ENCODE measurements around the gene NEIL3.

DNA sequence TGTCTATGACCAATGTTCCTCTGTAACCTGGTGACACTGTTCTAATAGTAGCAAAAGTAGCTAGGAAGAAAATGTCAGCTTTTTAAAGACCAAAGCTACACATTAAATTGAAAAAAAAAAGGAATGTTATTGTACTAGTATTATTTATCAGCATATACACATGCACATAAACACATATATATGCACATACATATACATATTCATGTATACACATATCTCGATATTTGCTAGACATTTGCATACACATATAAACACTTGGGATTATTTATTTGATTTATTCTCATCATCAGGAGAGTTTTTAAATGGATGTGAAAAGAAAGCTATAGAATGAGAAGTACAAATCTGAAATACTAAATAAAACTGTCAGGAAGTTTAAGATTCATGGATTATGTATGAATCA is 21.3 kb upstream of the NEIL3 start:
- no peak for TF ChIP-seq EZH2 (IDR thresholded peaks at IDR 0.05; ENCODE audit: borderline replicate concordance, insufficient read depth, low read depth, low read length, poor library complexity, severe bottlenecking)
- TF ChIP-seq, protein P1, sequence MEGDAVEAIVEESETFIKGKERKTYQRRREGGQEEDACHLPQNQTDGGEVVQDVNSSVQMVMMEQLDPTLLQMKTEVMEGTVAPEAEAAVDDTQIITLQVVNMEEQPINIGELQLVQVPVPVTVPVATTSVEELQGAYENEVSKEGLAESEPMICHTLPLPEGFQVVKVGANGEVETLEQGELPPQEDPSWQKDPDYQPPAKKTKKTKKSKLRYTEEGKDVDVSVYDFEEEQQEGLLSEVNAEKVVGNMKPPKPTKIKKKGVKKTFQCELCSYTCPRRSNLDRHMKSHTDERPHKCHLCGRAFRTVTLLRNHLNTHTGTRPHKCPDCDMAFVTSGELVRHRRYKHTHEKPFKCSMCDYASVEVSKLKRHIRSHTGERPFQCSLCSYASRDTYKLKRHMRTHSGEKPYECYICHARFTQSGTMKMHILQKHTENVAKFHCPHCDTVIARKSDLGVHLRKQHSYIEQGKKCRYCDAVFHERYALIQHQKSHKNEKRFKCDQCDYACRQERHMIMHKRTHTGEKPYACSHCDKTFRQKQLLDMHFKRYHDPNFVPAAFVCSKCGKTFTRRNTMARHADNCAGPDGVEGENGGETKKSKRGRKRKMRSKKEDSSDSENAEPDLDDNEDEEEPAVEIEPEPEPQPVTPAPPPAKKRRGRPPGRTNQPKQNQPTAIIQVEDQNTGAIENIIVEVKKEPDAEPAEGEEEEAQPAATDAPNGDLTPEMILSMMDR (IDR thresholded peaks at IDR 0.05) = no peak
